NCI-H1092 treated with DMSO at 0.1 percent for 48 hours (cell line): Measurements from ENCODE around the gene GNRH2.
"Not testable (repeated sequence)": the region's sequence is repeated elsewhere in the genome, so short reads cannot be mapped to it uniquely, and the experiment has no call there.

Source experiments
- DNase-seq: peaks from one replicate; lab custom pipeline; 2025; lab: John Stamatoyannopoulos, UW

The GNRH2 gene

DNA sequence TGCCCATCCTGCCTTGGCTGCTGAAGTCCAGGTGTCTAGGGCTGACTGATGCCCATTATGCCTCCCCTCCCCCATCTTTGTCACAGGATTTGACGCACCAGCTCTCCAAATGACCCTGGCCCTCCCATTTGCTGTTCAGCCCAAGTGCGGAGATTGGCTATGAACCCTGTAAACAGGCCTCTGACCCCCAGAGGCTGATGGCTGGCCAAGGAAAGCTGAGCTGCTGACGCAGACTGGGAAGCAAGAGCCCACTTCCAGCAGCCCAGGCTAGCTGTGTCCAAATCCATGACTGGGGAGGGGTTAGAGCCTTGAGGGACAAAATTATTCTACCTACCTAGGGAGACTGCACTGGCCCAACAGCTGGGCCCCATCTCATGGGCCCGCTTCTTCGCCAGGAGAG is 797 bp upstream of the GNRH2 start:
- DNase-seq = no peak

- no peak for DNase-seq
Observed at GRCh38 chr20:3044336-3044965, 1.0 kb downstream of the GNRH2 start.

GRCh38 chr20:3045042-3045815 is 1.8 kb downstream of the GNRH2 start:
- peak; percentile 81 for DNase-seq

GRCh38 chr20:3045816-3046676 is 2.6 kb downstream of the GNRH2 start, which contains the start of gene MRPS26:
Gene MRPS26 (plus strand): TSS chr20:3046052. CDS start chr20:3046069, 17 bp downstream.
- DNase-seq = peak; percentile 81

DNA sequence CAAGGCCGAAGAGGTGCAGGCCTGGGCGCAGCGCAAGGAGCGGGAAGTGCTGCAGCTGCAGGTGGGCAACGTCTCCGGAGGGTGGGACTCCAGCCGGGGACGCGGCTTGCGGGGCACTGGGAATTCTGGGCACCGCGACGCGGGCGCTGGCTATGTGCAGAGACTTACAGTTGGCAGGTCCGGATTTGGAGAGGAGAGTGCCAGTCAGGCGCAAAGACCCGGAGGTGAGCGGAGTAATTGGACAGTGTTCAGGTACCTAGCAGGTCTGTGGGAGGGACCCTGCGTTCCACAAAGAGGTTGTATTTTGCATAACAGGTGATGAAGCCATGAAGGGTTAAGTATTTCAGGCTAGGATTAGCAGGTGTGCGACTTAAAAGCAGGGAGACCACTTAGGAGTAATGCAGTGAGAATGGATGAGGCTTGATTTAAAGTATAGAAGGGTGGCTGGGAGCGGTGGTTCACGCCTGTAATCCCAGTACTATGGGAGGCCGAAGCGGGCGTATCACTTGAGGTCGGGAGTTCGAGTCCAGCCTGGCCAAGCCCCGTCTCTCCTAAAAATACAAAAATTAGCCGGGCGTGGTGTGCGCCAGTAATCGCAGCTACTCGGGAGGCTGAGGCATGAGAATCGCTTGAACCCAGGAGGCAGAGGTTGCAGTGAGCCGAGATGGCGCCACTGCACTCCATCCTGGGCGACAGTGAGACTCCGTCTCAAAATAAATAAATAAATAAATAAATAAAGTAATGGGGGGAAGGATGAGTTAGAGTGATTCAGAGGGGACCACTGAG is 3.4 kb downstream of the GNRH2 start:
- peak; percentile 35 for DNase-seq

DNA sequence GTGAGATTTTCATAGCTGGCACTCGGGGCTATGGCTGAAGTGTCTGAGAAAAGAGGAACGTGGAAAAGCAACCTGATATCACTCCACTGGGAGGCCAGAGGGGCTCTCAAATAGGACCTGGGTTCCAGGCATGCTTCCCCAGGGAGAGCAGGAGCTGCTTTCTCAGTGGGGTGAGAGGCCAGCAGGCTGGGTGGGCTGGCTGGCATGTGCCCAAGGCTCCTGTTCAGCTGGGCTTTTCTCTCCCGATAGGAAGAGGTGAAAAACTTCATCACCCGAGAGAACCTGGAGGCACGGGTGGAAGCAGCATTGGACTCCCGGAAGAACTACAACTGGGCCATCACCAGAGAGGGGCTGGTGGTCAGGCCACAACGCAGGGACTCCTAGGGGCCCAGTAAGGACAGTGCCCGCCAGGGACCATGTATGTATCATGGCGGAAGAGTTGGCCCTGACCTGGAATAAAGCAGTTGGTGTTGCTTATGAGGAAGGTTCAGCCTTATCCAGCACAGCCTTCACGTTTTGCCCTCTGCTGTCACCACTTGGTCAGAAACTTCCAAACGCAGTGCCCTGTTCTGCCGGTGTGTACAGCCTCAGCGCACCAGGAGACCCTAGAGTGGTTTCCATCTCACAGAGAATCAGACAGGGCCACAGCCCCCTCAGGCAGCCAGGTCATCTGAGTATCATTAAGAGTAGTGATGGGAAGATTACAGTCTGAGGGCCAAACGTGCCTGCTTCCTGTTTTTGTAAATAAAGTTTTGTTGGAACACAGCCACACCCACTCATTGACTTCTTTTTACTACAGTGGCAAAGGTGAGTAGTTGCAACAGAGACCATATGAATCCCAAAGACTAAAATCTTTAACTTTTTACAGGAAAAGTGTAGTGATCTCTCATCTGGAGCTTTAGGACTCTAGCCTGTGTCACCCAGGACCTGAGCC is 4.3 kb downstream of the GNRH2 start:
- DNase-seq = no peak

DNA sequence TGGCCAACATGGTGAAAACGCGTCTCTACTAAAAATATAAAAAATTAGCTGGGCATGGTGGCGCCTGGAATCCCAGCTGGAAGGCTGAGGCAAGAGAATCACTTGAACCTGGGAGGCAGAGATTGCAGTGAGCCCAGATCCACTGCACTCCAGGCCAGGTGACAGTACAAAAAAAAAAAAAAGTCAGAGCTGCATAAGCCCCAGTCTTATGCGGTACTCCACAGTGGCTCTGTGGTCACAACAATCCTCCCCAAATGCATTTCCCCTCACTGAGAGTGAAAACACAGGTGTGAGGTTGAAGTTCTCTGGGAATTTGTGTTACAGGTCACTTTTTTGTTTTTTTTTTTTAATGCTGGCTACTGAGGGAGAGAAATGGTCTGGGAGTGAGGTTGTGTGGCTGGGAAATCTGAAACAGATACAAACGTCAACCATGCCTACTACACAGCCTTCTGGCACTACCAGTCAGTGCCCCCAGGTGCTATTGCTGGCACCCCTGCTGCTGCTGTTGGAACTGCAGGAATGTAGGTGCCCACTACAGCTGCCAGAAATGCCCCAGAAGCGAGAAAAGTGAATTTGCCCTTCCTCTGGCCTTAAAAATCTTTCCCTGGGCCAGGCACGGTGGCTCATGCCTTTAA is 8.1 kb downstream of the GNRH2 start:
- no peak for DNase-seq

DNA sequence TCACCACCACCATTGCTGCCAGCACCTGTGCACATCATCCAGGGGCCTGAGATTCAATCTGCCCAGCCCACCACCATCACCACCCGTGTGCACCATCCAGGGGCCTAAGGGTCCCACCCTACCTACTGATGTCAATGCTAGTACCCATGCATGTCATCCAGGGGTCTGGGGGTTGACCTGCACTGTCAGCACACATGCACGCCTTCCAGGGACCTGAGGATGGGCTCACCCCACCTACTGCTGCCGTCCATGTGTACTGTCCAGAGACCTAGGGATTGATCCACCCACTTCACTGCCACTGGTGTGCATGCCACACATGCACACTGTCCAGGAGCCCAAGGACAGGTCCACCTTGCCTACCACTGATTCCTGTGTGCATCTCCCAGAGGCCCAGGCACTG is 16.1 kb downstream of the GNRH2 start:
- no peak for DNase-seq

DNA sequence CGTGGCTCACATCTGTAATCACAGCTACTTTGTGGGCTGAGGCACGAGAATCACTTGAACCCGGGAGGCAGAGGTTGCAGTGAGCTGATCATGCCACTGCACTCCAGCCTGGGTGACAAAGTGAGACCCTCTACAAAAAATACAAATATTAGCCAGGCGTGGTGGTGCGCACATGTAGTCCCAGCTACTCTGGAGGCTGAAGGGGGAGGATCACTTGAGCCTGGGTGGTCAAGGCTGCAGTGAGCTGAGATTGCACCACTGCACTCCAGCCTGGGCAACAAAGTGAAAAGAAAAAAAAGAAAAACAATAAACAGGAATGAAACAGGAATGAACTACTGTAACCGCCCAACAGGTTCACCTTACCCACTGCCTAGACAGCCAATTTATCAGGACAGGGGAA is 20.7 kb downstream of the GNRH2 start:
- not testable (repeated sequence) for DNase-seq

DNA sequence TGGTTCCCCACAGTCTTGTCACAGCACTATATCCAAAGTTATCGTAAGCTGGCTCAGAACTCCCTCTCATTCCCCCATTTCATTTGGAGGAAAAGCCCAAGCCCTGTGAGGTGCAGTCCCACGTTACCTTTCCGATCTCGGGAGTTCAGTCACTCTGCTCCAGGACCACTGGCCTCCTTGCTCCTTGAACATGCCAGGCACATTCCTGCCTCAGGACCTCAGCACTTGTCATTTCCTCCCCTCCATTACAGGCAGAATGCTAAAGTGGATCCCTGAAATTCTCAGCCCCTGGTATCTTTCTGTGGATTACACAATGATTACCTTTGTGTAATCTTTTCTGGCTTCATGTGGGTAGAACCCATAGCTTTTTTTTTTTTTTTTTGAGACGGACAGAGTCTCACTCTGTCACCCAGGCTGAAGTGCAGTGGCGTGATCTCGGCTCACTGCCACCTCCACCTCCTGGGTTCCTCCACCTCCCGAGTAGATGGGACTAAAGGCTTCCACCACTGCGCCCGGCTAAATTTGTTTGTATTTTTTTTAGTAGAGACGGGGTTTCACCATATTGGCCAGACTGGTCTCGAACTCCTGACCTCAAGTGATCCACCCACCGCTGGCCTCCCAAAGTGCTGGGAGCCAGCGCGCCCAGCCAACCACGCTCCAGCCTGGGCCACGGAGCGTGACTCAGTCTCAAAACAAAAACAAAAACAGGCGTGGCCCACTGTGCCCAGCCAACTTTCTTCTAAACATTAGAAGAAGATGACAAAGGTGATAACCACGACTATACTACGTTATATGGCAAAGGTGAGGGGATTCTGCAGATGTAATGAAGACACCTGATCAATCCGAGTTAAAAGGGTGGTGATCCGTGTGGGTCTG is 24.0 kb downstream of the GNRH2 start:
- no peak for DNase-seq

- DNase-seq = no peak
Observed at GRCh38 chr20:3068075-3068474, 24.7 kb downstream of the GNRH2 start.

GRCh38 chr20:3068986-3069900 is 25.8 kb downstream of the GNRH2 start:
- peak; percentile 10 for DNase-seq

- no peak for DNase-seq
Observed at GRCh38 chr20:3070725-3071124, 27.3 kb downstream of the GNRH2 start.

- no peak for DNase-seq
Observed at GRCh38 chr20:3071266-3071609, 27.8 kb downstream of the GNRH2 start.

DNA sequence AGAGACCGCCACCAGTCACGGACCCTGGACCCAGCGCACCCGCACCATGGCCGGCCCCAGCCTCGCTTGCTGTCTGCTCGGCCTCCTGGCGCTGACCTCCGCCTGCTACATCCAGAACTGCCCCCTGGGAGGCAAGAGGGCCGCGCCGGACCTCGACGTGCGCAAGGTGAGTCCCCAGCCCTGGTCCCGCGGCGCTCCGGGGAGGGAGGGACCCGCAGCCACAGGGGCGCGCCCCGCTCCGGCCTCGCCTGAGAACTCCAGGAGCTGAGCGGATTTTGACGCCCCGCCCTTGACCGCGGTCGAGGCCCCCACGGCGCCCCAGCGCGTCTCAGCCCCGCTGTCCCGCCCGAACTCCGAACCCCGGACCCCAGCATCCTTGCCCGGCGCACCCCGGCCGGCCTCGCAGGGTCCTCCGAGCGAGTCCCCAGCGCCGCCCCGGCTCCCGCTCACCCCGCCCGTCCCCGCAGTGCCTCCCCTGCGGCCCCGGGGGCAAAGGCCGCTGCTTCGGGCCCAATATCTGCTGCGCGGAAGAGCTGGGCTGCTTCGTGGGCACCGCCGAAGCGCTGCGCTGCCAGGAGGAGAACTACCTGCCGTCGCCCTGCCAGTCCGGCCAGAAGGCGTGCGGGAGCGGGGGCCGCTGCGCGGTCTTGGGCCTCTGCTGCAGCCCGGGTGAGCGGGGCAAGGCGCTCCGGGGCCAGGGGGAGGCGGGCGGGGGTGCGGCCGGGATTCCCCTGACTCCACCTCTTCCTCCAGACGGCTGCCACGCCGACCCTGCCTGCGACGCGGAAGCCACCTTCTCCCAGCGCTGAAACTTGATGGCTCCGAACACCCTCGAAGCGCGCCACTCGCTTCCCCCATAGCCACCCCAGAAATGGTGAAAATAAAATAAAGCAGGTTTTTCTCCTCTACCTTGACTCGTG is 28.4 kb downstream of the GNRH2 start, which contains the start of gene OXT:
Gene OXT (plus strand): TSS at position 11 of the 920 bp plus-strand sequence. CDS start 36 bp downstream, at position 47.
- no peak for DNase-seq

DNA sequence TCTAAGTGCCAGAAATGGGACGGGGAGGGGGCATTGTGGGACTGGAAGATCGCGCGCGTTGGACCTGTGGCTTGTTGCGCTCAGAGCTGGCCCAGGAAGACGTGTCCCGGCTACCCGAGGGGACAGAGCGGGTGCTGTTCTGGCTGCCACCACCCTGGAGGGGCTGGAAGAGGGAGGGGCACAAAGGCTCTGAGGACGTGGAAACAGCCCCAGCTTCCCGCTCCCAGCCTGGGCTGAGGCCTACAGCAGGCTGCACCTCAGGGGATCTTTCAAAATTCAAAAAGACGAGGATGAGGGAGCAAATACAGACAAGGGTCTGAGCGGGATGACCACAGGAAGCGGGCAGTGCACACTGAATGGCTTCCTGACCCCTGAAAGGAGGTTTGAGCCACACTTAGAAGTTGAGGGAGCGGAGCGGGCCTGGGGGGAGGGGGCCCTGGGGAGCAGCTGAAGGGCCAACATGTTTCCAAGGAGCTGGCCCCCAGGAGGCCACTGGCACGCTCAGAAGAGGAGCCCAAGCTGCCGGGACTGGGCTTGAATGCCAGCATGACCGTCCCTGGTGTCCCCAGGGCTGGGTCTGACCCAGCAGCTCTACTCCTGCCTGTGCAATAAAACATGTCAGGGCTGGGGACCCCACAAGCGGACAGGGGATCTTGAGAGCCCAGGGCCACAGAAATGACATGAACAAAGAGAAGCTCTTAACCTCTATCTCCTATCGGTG is 29.3 kb downstream of the GNRH2 start:
- no peak for DNase-seq
